Effector CD4-positive, alpha-beta T cell (primary cell): ENCODE results near the gene CEACAM20. TPM values are rescaled to one million over a fixed set of nuclear protein-coding genes. Genes with fewer than 3 reads are reported as not detected.
"Not testable (repeated sequence)": the region's sequence is repeated elsewhere in the genome, so short reads cannot be mapped to it uniquely, and the experiment has no call there.

ENCODE experiments used
- DNase-seq: peaks from one replicate; pipeline ENCODE4 v3.0.0-alpha.2; 2020
- total RNA-seq: gene quantifications from one replicate; lab custom pipeline; 2026; lab: John Stamatoyannopoulos, UW

Gene CEACAM20
- total RNA-seq: not detected

- no peak for DNase-seq
These were observed at the start of gene CEACAM20 for GRCh38 chr19:44529536-44529935. Gene CEACAM20, minus strand, starts transcription at chr19:44529675. Its CDS starts 166 bp downstream, at chr19:44529509.

- no peak for DNase-seq
These were observed 48.0 kb upstream of the CEACAM20 start for GRCh38 chr19:44577566-44577874.

GRCh38 chr19:44576843-44577565 lies 47.5 kb upstream of the CEACAM20 start:
- DNase-seq: no peak

- DNase-seq: no peak
These were observed 45.7 kb upstream of the CEACAM20 start for GRCh38 chr19:44575116-44575700.

- no peak for DNase-seq
These were observed 44.9 kb upstream of the CEACAM20 start for GRCh38 chr19:44574186-44574950.

GRCh38 chr19:44573627-44574026 lies 44.2 kb upstream of the CEACAM20 start:
- no peak for DNase-seq

GRCh38 chr19:44573183-44573582 lies 43.7 kb upstream of the CEACAM20 start:
- DNase-seq: no peak

GRCh38 chr19:44572581-44572900 lies 43.1 kb upstream of the CEACAM20 start:
- DNase-seq: no peak

- DNase-seq: no peak
These were observed 42.5 kb upstream of the CEACAM20 start for GRCh38 chr19:44571830-44572580.

- peak; percentile 27 for DNase-seq
These were observed 41.7 kb upstream of the CEACAM20 start for GRCh38 chr19:44570984-44571684.

- no peak for DNase-seq
These were observed 41.1 kb upstream of the CEACAM20 start for GRCh38 chr19:44570603-44570983.

GRCh38 chr19:44567745-44568144 lies 38.3 kb upstream of the CEACAM20 start:
- DNase-seq: no peak

- DNase-seq: no peak
These were observed 37.5 kb upstream of the CEACAM20 start for GRCh38 chr19:44566984-44567383.

- DNase-seq: not testable (repeated sequence)
These were observed 33.7 kb upstream of the CEACAM20 start for GRCh38 chr19:44563086-44563655.

GRCh38 chr19:44557933-44558332 lies 28.5 kb upstream of the CEACAM20 start:
- DNase-seq: no peak

GRCh38 chr19:44554641-44555246 lies 25.3 kb upstream of the CEACAM20 start:
- DNase-seq: no peak

- no peak for DNase-seq
These were observed 24.1 kb upstream of the CEACAM20 start for GRCh38 chr19:44553478-44554171.

GRCh38 chr19:44552324-44552723 lies 22.8 kb upstream of the CEACAM20 start:
- no peak for DNase-seq

GRCh38 chr19:44551850-44552249 lies 22.4 kb upstream of the CEACAM20 start:
- DNase-seq: no peak

GRCh38 chr19:44550976-44551375 lies 21.5 kb upstream of the CEACAM20 start:
- not testable (repeated sequence) for DNase-seq

- DNase-seq: no peak
These were observed 20.0 kb upstream of the CEACAM20 start for GRCh38 chr19:44549507-44549906.
